ENCODE measurements around the gene SPATS2L. TPM values are rescaled to one million over a fixed set of nuclear protein-coding genes. Genes with fewer than 3 reads are reported as not detected.

Gene SPATS2L
- polyA plus RNA-seq, 1 experiment: 243 TPM

GRCh38 chr2:200525066-200525465 is 218.6 kb downstream of the SPATS2L start:
- Histone ChIP-seq H3K27me3 (ENCODE audit: control insufficient read depth, insufficient read depth, low read length) (peaks cover 9% of the 10 kb centered on the region), H3K4me3 (ENCODE audit: low read depth, low read length) (no peak overlapping the region), H3K36me3 (ENCODE audit: control insufficient read depth, insufficient read depth, low read length) (no peaks in the 10 kb centered on the region)
- POLR2A ChIA-PET: no interaction called here
- no peak for TF ChIP-seq CTCF (IDR thresholded peaks at IDR 0.05; ENCODE audit: insufficient read depth, low read depth, low read length)
- CTCF ChIA-PET: interaction anchor here (0.7 to 5.8 kb wide), 5 partner anchors 9 to 547 kb away, joined by 3 to 29 read pairs (median 4); partner anchors contain the start of gene KCTD18
- no peak for DNase-seq (ENCODE audit: low read depth)

- no peak for DNase-seq (ENCODE audit: low read depth)
- CTCF ChIA-PET: interaction anchor here (0.7 to 5.8 kb wide), 5 partner anchors 10 to 547 kb away, joined by 3 to 29 read pairs (median 4); partner anchors contain the start of gene KCTD18
- Histone ChIP-seq H3K27me3 (ENCODE audit: control insufficient read depth, insufficient read depth, low read length) (peaks cover 9% of the 10 kb centered on the region), H3K4me3 (ENCODE audit: low read depth, low read length) (peak overlapping the region; percentile 85), H3K36me3 (ENCODE audit: control insufficient read depth, insufficient read depth, low read length) (no peaks in the 10 kb centered on the region)
- POLR2A ChIA-PET: no interaction called here
- no peak for TF ChIP-seq CTCF (IDR thresholded peaks at IDR 0.05; ENCODE audit: insufficient read depth, low read depth, low read length)
Measured at GRCh38 chr2:200525551-200525881, 219.0 kb downstream of the SPATS2L start.

GRCh38 chr2:200525882-200526651 is 219.6 kb downstream of the SPATS2L start, which contains the start of gene SGO2:
TSS of gene SGO2 (plus strand) at chr2:200526207. CDS start at chr2:200532976, 6,769 bp downstream.
- Histone ChIP-seq H3K4me3 (ENCODE audit: low read depth, low read length) (peak within 1 kb of the TSS; percentile 85), H3K27me3 (ENCODE audit: control insufficient read depth, insufficient read depth, low read length) (peaks cover 6% of the 10 kb centered on the region), H3K36me3 (ENCODE audit: control insufficient read depth, insufficient read depth, low read length) (no peaks in the 10 kb centered on the region)
- ChIA-PET CTCF (interaction anchor here (0.7 to 5.8 kb wide), 5 partner anchors 10 to 548 kb away, joined by 3 to 29 read pairs (median 4); partner anchors contain the start of gene KCTD18), POLR2A (no interaction called here)
- peak; percentile 26; the same call in 1 of the 2 replicates for TF ChIP-seq CTCF (IDR thresholded peaks at IDR 0.05; ENCODE audit: insufficient read depth, low read depth, low read length)
- peak; percentile 69 for DNase-seq (ENCODE audit: low read depth)

GRCh38 chr2:200528228-200528627 is 221.7 kb downstream of the SPATS2L start:
- Histone ChIP-seq H3K4me3 (ENCODE audit: low read depth, low read length) (no peak overlapping the region), H3K36me3 (ENCODE audit: control insufficient read depth, insufficient read depth, low read length) (no peaks in the 10 kb centered on the region), H3K27me3 (ENCODE audit: control insufficient read depth, insufficient read depth, low read length) (0 out of 2 replicates have a peak, but pooled peaks cover 2% of the 10 kb centered on the region)
- TF ChIP-seq CTCF (IDR thresholded peaks at IDR 0.05; ENCODE audit: insufficient read depth, low read depth, low read length): no peak
- DNase-seq (ENCODE audit: low read depth): no peak
- ChIA-PET POLR2A (no interaction called here), CTCF (interaction anchor here (0.8 kb wide), 1 partner anchor 17 kb away, joined by 3 read pairs; no protein-coding TSS in a partner anchor)

Small RNAs within 50 kb of the gene (small RNA-seq; reads per million reads assigned to genes)
- not detected for gene RNY4P34 (ENCODE audit: insufficient read length, low read depth, low replicate concordance)

Other genes starting within 250 kb of the SPATS2L start
- gene KCTD18, start 203.4 kb downstream of the SPATS2L start, polyA plus RNA-seq (2011; rRNA removed): 9.3 and 11.3 TPM in 2 replicates
- gene SGO2, start 219.5 kb downstream of the SPATS2L start, polyA plus RNA-seq (2011; rRNA removed): 3.2 and 7.3 TPM in 2 replicates